AG08396 (cell line): Measurements from ENCODE around the gene GCFC2.
"Not testable (repeated sequence)": the region's sequence is repeated elsewhere in the genome, so short reads cannot be mapped to it uniquely, and the experiment has no call there.

ENCODE experiments used
- DNase-seq: peaks from one replicate; pipeline ENCODE4 v3.0.0; 2012; ENCODE audit warnings: low spot score, mixed read lengths

Gene GCFC2

DNA sequence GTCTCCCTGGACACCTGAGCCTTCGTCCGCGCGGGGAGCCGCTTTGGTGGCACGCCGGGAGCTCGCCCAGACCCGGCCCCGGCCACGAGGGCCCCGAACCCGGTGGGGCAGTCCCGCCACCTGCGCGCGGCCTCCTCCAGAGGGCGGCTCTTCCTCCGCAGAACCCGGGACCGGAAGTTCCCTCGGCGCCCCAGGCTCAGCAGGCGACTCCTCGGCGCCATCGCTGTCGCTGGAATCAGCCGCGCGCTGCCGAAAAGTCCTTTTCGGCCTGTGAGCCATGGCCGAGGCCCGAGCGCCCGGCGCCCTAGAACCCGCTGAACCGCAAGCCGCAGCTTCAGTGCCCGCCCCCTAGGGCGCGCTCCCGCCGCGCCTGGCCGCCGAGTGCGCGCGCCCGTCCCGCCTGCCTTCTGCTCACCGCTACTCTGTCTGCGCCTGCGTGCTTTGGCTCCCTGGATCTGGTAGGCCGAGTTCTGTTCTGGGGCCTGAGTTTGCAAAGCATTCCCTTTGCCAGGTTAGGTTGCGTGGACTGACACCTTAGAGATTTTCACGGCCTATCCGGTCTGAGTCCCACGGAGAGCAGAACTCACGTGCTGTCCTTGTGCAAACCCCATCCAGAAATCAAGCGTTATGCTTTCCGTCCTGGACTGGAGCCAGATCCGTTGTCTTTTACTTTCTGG is at the start of gene GCFC2:
Gene GCFC2 (minus strand): TSS at position 339 of the 677 bp plus-strand sequence. CDS start 60 bp downstream, at position 279.
- peak; percentile 97 for DNase-seq

DNA sequence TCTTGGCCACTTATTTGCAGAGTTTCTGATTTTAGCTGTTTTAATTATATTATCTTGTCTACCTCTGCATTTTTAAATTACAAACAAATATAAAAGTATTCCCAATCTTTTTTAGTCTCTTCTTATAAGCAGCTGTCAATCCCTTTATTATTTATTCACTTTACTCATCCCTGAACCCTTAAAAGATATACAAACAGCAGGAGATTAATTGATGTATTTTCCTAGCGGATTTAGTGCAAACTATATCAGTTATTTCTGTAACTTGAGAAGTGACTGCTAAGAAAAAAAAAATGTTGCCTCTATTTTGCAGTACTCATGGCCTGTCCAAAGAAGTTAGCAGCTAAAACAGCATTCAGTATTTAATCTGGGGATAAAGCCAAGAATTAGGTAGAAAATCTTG is 42.1 kb upstream of the GCFC2 start:
- DNase-seq: no peak

DNA sequence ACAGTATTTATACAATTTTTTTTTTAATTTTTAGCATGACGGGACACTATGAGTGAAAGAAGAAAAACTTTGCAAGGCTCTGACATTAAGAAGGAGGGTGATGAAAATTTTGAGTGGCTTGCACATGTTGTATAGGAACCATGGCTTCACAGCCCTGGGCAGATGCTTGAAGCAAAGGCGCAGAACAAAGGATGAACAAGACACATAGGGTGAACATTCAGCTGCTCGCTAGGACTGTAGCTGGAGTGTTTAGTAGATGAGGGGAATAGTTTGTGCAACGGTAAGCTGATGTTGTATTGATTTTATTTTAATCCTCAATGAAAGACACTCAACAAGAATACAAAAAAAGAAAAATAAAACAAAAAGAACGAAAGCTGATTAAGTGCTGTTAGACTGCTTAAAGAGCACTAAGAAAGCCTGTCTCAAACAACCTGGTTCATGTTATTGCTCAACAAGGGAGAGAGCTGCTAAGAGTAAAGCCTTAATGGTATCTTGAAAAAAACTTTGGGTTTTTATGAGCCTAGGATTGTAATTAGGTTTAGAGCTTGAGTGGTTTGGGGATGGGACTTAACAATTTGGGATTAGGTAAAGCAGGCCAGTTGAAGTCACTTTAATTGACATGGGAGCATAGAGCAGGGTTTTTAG is 41.2 kb upstream of the GCFC2 start:
- no peak for DNase-seq

DNA sequence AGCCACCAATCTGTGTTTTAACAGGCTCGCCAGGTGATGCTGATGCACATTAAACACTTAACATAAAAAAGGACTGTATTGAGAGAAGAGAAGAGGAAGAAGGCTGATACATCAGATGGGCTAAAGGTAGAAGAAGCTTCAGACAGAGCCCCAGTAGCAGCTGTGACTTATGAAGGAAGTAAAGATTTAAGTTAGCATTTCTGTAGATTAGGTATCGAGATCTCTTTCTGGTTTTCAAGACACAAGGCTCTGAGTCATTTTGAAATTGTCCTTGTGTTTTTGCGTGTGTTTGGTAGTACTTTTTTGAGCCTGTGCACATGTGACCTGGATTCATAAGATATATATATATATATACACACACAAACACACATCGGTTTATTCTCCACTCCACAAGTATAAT is 40.6 kb upstream of the GCFC2 start:
- DNase-seq: no peak

DNA sequence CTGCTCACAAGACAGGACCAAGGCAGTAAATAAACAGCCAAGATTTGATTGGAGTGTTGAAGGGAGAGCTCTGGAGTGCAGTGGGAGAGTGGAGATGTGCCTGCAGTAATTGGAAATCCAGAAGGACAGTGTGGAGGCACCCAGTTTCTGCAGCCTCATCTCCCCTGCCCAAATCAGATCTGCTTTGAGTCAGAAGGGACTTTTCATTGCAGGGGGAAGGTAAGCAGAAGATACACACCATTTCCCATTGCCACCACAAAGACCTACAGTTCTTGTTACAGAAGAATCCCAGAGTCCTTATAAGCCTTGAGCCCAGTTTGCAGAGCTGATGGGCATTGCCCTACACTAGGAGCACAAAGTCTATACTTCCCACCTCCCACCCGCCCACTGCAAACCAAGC is 27.2 kb upstream of the GCFC2 start:
- no peak for DNase-seq

DNA sequence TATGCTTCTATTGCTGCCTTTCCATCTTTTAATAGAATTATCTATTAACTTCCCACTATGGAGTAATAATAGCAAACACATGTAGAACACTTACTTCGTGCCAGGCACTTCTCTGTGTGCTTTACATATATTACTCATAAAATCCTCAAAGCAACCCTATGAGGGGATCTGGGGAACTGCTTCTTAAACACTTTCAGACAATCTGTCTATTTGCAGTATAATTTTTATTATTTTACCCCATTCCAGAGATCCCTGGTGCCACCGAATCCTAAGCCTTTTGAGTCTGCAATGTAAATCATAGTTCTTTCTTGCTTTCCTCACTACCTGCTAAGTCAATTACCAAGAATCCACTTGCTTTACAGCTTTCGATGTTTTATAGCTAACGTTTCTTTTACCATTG is 25.6 kb upstream of the GCFC2 start:
- DNase-seq: no peak

DNA sequence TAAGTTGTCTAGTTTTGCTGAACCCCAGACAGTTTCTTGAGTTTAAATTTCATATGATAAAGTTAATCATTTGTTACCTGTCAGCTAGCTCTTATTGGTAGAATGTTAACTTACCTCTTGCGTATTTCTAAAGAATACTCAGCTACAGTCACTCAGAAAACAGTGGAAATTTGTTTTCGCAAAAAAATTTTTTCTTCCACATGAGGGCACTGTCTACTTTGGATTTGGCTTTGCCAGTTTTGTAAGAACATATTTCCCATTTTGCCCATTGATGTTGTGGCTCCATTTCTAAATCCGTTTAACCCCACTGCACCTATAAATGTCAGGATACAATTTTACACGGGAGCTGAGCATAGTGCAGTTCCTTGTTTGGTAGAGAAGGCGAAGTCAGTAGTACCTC is 19.1 kb upstream of the GCFC2 start:
- DNase-seq: no peak

DNA sequence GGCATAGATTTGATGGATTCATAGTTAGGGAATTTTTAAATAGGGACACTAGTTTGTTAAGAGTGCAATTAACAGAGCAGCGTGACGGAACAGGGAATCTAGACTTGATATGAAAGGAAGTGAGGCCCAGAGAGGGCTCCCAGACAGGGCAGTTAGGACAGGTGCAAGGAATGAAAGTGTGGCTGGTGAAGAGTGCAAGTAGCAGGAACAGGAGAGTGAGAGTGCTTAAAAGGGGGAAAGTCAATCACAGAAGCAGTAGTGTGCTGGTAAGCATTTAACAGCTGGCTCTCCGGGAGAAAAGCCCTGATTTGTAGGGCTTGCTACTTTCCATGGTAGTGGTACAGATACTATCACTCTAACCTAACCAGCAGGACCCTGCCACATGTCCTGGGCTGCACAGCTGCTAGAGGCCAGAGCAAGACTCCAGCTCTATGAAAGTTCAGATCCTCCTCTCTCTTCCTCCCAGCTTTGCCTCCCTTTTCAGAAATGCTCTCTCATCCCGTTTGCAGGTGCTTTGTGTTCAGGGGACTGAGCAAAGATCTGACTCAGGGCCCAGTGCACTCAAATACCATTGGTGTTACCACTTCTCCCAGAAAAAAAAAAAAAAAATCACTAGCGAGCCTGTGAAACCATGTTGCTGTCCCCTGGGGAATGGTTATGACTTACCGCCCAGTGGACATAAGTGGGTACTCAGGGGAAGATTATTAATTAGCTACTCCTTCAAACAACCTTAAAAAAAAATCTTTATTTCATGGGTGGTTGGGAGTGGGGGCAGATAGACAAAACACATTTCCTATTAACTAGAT is 18.1 kb upstream of the GCFC2 start:
- no peak for DNase-seq

DNA sequence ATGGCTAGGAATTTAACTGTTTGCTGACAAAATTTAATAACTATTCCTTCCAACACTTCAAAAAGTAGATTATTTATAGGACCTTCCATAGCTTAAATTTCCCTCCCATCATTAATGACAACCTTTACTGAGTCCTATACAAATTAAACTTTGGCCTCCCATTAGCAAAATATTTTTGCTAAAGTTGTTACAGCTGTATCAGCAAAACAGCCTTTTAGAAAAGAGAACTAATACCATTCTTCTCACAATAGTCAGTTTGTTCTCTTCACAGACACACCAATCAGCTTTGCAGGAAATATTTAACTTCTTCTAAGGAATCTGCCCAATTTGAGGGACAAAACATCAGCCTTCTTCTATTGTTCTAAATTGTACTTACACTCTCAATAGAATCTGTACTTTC is 12.0 kb upstream of the GCFC2 start:
- DNase-seq: no peak

DNA sequence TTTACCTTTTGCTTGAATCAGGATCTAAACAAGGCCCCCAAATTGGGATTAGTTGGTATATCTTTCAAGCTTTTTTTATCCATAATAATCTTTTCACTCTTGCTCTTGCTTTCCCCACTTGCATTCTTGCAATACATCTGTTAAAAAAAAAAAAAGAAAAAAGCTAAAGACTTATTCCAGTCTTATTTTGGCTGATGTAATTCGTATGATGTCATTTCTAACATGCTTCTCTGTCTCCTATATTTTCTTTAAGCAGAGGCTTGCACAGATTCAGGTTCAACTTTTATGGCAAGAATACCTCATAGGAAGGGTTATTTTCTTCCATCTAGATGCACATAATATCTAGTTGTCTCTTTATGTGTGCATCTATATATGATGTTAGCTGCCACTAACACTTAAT is 9.8 kb upstream of the GCFC2 start:
- DNase-seq: no peak

DNA sequence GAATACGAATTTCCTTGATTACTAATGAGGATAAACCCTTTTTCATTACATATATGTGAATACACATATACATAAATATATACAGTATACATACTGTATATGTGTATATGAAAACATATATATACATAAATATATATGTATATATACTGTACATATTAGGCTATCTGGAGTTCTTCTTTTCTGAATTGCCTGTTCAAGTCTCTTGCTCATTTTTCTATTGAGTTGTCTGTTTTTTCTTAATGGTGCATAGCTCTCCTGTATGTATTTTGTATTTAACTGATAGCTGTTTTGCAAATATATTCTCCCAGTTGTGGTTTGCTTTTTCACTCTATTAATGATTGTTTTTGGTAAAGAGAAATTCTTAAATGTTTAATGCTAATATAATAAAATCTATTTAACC is 8.9 kb upstream of the GCFC2 start:
- DNase-seq: no peak

DNA sequence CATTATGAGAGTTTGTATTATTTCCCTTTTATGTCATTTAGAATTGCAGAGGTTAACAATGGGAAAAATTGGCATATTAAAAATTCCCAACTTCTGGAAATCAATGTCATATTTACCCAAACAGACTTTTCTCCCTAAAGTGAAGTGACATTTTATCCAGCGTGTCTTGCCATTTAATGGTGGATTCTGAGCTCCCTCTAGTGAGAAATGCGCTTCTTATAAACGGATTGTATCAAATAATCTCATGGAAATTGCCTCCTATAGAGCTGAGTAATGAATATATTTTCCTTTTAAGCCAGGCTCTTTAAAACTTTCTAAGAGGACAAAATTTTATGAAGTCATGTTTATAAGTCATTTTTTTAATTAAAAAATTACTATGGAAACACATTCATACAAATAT is 5.7 kb upstream of the GCFC2 start:
- DNase-seq: peak; percentile 25

DNA sequence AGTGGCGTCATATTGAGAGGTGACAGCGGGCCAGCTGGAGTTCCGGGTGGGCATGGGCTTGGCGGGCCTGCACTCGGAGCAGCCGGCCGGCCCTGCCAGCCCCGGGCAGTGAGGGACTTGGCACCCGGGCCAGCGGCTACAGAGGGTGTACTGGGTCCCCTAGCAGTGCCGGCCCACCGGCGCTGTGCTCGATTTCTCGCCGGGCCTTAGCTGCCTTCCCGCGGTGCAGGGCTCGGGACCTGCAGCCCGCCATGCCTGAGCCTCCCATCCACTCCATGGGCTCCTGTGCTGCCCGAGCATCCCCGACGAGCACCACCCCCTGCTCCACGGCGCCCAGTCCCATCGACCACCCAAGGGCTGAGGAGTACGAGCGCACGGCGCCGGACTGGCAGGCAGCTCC is 875 bp upstream of the GCFC2 start:
- DNase-seq: not testable (repeated sequence)

DNA sequence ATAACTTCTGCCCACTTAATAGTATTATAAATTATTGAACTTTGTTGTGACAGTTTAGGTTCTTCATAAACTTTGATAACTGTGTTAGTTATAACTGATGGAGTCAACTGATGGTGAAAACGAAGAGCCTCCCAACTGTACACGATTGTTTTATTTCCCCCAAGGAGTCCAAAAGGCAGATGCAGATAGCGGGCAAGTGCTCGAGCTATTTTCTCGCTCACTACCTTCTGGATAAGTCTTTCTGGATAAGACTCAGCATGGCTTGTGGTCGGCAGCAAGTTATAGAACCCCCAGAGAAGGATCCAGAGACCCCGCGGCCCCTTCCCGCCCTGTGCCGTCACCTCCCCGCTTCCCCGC is 517 bp downstream of the GCFC2 start:
- DNase-seq: no peak

DNA sequence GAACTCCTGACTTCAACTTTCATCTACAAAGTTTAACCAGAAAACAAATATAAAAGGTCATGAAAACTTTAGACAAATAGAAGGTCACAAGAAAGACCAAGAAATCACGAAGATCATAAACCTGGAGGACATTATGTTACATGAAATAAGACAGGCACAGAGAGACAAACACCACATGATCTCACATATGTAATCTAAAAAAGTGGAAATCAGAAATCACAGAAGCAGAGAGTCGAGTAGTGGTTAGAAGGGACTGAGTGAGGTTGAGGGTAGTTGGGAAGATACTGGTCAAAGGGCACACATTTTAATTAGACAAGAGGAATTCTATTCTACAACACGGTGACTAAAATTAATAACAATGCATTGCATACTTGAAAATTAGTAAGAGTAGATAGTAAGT is 1.4 kb downstream of the GCFC2 start:
- DNase-seq: no peak

DNA sequence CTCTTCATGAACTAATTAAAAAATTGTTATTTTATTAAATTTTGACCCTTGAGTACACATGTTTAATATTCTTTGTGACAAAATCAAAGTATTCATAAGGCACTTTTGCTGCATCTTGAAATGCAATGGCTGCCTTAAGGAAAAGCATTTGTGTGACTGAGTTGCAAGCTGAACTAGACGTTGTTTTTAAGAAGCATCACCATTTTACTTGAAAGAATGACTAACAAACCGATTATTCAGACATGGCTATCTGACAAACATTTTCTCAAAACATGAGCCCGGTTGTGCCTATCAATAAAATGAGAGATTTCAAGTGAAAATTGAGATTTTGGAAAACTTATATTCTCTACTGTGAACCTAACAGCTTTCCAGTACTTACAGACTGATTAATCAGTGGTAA is 2.8 kb downstream of the GCFC2 start:
- DNase-seq: no peak

DNA sequence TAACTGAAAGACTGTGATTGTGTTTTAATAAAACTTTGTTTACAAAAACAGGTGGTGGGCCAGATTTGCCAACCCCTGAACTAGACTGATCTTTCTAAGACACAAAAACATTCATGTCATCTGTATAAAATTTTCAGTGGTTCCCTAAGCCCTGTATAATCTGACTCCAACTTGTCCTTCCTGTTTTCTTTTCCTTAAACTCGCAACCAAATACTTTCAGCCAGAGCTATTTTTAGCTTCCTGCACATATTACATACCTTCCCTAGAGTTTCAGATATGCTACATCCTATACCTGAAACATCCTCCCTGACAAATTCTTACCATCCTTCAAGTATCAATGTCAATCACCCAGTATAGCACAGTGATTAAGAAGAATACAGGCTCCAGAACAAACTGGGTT is 4.8 kb downstream of the GCFC2 start:
- no peak for DNase-seq

DNA sequence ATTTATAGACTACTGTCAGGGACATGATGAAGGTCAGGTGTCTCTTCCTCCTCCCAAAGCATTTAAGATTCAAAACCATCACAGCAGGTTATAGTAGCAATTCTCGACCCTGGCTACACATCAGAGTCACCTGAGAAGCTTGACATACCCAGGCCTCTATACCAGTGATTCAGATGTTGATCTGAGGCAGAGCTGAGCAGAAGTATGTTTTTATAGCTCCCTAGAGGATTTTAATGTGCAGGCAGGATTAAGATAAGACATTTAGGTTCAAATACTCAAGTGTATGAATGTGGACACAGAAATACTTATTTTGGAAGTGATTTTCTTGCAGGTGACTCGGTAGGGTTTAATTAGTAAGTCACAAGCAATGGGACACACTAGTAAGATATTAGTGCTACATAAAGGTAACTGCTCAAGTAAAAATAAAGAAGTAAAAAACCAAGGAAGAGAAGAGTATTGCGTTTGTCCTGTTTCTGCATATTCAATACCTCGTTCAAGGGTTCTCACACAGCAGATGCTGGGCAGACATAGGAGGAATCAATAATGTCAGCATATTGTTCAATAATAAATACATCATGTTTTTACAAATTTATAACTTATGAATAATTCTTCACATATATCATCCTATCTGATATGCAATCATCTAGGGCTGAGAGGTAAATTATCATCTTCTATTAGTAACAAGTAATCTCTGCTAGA is 7.0 kb downstream of the GCFC2 start:
- no peak for DNase-seq

DNA sequence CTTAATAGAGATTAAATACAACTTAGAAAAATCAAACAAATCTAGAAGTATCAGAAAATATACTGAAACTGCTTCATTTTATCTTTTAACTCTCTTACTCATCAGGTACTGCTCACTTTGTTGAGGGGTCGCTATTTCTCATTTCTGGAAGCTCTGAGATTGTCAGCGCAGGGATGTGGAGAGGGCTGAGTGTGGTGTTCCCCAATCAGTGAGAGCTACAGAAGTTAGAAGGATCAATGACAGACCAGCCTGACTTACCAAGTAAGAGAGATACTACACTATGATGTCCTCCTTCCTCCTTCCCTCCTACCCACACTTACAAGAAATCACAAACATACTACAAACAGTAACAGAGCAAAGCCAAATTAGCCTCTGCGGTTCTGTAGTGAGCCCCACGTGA is 8.1 kb downstream of the GCFC2 start:
- DNase-seq: no peak

DNA sequence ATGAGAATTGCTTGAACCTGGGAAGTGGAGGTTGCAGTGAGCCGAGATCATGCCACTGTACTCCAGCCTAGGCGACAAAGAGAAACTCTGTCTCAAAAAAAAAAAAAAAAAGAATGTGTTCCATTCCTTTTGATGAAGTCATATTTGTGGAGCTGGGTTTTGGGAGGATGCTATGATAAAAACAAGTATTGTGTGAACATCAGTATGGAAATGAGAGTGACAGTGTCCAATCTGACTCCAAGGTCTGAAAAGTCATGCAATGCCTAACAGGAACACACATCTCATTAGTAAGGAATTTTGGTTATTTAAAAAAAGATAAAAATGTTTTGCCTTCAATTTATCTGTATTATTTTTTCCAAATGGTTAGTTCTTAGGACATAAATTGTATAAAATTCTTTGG is 11.8 kb downstream of the GCFC2 start:
- DNase-seq: no peak

DNA sequence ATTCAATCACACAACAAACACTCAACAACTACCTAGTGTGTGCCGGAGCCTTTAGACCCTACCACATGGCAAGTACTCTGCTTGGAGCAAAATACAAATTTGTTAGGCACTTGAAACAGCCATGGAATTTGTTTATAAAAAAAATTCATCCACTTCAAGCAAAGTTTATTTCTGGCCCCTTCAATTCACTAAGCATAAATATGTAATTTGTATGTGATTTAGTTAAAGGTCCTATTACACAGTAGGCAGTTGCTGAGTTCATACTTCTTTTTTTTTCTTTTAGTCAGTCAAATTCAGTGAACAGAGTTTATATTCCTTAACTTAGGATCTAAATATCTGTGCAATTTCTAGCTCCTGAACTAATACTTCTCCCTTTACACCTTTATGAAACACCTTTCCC is 22.5 kb downstream of the GCFC2 start:
- no peak for DNase-seq

DNA sequence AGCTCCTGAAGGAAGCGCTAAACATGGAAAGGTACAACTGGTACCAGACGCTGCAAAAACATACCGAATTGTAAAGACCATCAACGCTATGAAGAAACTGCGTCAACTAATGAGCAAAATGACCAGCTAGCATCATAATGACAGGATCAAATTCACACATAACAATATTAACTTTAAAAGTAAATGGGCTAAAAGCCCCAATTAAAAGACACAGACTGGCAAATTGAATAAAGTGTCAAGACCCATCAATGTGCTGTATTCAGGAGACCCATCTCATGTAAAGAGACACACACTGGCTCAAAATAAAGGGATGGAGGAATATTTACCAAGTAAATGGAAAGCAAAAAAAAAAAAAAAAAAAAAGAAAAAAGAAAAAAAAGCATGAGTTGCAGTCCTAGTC is 27.3 kb downstream of the GCFC2 start:
- DNase-seq: not testable (repeated sequence)

DNA sequence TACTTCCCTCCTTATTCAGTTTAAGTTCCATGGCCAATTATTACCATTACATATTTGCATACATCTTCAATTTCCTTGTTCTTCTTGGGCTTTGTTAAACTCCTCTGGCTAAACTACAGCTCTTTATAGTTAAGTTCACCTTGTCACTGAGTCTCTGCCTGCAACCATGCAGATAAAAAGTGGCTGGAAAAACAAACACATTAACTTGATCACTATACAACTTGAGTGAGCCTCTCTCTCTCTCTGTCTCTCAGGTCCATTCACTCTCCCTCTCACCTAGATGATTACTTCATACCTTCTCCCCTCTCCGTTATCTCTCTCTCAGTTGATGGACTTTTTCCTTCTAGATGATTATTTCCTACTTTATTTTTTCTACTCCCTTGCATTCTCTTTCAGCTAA is 30.3 kb downstream of the GCFC2 start:
- no peak for DNase-seq
